Measurements from ENCODE around the gene MLX. TPM values are rescaled to one million over a fixed set of nuclear protein-coding genes. Genes with fewer than 3 reads are reported as not detected.
A peak's percentile ranks its signal among the peaks of the same experiment; 100 is the strongest.
"Not testable (repeated sequence)": the region's sequence is repeated elsewhere in the genome, so short reads cannot be mapped to it uniquely, and the experiment has no call there.

Gene MLX
- total RNA-seq, 1 donor from 2014 or later, result 30.2 TPM

- peak; percentile 96 for DNase-seq
These were observed 30.3 kb upstream of the MLX start for GRCh38 chr17:42536372-42537155.

DNA sequence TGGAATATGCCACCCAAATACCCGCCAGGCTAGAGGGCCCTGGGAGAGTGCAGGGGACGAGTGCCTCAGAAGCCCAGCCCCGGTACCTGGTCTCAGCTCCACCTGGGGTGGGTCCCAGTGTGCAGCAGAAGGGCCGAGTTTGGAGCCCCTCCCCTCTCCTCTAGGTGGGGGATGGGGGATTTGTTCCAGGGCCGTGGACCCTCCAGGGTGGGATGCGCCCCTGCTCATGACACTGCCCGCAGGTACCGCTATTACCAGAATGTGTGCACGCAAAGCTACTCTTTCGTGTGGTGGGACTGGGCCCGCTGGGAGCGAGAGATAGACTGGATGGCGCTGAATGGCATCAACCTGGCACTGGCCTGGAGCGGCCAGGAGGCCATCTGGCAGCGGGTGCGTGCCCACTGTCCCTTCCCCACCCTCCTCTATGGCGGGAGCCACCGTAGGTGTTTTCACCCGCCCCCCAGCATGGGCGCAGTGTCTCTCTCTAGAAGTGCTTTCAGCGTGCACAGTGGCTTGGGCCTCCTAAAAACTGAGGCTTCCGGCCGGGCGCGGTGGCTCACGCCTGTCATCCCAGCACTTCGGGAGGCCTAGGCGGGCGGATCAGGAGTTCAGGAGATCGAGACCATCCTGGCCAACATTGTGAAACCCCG, 29.6 kb upstream of the MLX start:
- DNase-seq, result no peak

- no peak for DNase-seq
These were observed 29.0 kb upstream of the MLX start for GRCh38 chr17:42537826-42538451.

DNA sequence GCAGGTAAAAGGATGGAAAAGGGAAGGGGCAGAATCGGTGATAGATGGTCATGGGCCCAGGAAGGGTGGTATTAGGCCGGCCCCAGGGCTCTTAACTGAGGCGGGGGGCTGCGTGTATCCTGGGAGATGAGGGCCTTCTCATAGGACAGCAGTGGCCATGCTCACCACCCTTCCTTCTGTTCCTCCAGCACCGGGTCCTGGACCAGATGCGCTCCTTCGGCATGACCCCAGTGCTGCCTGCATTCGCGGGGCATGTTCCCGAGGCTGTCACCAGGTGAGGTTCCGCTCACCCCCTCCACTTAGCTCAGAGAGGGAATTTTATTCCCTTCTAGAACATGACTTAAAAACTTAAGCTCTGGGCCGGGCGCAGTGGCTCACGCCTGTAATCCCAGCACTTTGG, 28.4 kb upstream of the MLX start:
- no peak for DNase-seq

- DNase-seq, result not testable (repeated sequence)
These were observed 26.3 kb upstream of the MLX start for GRCh38 chr17:42540558-42540957.

GRCh38 chr17:42541041-42541833, 25.7 kb upstream of the MLX start:
- no peak for DNase-seq

GRCh38 chr17:42543190-42544079, 23.5 kb upstream of the MLX start:
- DNase-seq, result peak; percentile 64

GRCh38 chr17:42544874-42545283, 22.0 kb upstream of the MLX start:
- no peak for DNase-seq

GRCh38 chr17:42545755-42546505, 21.0 kb upstream of the MLX start:
- not testable (repeated sequence) for DNase-seq

- DNase-seq, result no peak
These were observed 19.9 kb upstream of the MLX start for GRCh38 chr17:42547001-42547461.

DNA sequence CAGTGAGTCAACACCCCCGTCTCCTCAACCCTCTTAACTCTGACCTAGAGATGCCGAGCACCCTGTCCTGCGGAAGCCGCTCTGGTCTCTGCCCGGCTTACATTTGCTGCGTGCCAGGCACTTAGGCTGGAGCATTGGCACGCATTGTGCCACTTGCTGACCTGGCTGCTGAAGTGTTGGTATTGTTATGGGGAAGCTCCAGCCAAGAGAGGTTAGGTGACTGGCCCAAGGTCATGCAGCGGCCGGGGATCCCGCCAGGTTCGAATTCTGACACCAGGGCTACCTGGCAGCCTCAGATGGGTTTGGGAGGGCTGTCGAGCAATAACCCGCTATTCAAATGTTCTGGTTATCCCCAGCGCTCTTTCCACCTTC, 19.2 kb upstream of the MLX start:
- DNase-seq, result no peak

GRCh38 chr17:42548070-42548837, 18.6 kb upstream of the MLX start:
- DNase-seq, result peak; percentile 75

GRCh38 chr17:42548993-42549755, 17.7 kb upstream of the MLX start:
- no peak for DNase-seq

GRCh38 chr17:42552736-42553135, 14.2 kb upstream of the MLX start, which contains the start of gene HSD17B1:
TSS of gene HSD17B1 (plus strand) at chr17:42552923. CDS start at chr17:42552934, 11 bp downstream.
- not testable (repeated sequence) for DNase-seq

DNA sequence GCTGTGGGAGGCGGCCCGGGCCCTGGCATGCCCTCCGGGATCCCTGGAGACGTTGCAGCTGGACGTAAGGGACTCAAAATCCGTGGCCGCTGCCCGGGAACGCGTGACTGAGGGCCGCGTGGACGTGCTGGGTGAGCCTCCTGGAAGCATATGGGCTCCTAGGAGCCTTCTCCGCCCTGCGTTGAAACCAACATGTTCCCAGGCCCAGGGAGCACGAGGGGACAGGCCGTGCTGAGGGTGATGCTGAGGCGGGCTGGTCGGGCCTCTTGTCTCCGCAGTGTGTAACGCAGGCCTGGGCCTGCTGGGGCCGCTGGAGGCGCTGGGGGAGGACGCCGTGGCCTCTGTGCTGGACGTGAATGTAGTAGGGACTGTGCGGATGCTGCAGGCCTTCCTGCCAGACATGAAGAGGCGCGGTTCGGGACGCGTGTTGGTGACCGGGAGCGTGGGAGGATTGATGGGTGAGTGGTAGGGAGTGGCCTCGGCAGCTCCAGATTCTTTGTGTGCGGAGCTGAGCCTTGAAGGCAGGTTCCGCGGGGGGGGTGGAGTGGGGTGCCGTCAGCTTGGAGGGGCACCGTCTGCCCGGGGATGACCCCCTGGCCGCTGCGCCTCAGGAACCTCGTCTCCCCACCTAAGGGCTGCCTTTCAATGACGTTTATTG, 13.6 kb upstream of the MLX start:
- DNase-seq, result no peak

DNA sequence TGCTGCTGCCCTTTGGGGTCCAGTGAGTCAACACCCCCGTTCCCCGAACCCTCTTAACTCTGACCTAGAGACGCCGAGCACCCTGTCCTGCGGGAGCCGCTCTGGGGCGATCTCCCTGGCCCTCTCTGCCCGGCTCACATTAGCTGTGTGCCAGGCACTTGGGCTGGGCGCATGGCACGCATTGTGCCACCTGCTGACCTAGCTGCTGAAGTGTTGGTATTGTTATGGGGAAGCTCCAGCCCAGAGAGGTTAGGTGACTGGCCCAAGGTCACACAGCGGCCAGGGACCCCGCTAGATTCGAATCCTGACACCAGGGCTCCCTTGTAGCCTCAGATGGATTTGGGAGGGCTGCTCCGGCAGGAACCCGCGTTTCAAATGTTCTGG, 13.0 kb upstream of the MLX start:
- DNase-seq, result no peak

DNA sequence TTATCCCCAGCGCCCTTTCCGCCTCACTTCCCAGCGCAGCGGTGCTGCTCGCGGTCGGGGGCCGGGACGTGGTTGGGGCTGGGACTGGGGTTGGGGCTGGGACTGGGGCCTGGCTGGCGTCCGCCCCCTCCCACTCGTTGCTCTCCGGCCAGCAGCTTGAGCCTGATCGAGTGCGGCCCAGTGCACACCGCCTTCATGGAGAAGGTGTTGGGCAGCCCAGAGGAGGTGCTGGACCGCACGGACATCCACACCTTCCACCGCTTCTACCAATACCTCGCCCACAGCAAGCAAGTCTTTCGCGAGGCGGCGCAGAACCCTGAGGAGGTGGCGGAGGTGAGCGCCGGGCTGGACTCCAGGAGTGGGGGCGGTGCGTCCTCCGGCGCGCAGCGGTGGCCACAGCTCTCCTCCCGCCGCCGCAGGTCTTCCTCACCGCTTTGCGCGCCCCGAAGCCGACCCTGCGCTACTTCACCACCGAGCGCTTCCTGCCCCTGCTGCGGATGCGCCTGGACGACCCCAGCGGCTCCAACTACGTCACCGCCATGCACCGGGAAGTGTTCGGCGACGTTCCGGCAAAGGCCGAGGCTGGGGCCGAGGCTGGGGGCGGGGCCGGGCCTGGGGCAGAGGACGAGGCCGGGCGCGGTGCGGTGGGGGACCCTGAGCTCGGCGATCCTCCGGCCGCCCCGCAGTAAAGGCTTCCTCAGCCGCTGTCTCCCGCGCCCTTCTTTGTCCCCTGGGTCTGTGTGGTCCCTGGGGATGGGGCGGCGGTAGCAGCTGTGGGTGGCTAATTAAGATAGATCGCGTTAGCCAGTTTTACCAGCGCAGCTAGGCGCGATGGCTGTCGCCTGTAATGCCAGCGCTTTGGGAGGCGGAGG, 12.4 kb upstream of the MLX start:
- DNase-seq, result peak; percentile 94
